Activated CD4-positive, alpha-beta T cell treated with anti-CD3 and anti-CD28 coated beads for 24 hours (primary cell): Measurements from ENCODE around the gene VPS13D.

ENCODE experiments used
- DNase-seq, 2 donors: peaks; one replicate each; pipeline ENCODE4 v3.0.0-alpha.2; 2020; ENCODE audit warnings: low read depth in 2 of 2

Gene VPS13D

DNA sequence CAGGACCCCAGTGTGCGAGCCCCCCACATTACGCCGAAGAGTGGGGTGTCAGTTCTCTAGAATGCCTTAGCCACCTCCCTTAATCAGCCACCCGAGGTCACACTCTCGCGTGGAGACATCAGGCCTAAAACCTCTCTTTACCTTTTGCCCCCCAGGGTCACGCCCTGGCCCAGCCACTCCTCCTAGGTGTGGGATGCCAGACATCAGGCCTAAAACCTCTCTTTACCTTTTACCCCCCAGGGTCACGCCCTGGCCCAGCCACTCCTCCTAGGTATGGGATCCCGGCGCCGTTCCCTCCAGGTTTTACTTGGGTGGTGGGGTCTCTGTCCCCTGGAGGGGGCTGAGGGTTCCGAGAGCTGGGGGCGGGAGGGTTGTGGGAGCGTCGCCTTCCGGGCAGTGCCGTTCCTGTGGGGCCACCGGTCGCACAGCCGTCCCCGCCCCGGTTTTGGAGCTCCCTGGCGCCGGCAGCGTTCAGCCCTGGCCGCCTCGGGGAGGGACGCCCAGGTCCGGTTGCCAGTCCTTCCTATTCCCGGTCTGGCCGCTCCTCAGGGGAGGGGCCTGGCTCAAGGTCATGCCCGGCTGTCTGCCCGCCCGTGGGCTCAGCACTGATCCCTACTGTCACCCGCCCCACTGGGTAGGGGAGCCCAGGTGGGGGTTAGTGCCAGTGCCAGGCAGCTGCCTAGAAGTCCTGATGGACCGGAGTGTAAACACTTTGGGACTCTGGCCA is 882 bp downstream of the VPS13D start:
- DNase-seq: no peak

DNA sequence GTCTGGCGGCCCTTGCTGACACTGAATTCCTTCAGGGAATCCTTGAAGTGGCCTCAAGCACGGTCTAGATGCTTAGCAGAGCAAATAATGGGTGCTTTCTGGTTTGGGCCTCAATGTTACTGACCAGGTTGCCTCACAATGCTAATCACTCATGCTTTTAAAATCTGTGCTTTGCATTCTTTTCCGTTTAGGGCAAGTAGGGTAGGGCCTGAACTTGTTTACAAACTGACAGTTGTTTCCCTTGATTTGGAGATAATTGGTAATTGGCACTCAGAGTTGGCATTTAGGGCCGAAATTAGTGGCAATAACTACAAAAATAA is 1.4 kb downstream of the VPS13D start:
- DNase-seq: no peak

DNA sequence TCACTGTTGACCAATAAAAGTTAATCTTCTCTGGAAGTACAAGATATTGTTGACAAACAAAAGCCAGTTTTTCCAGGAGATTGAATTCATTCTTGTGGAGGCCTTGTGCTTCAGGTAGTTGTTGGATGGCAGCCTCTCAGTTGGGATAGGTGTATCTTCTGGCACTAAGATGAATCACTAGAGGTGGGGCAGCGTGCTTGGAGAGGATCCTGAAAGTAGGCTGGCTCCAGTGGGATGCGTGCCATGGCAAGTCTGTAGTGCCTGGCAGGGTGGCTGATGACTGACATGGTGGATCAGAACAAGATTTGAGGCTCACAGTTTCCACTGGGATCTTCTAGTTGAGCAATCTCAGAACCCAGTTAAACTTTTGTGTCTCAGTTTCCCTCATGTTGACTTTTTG is 2.4 kb downstream of the VPS13D start:
- no peak for DNase-seq

DNA sequence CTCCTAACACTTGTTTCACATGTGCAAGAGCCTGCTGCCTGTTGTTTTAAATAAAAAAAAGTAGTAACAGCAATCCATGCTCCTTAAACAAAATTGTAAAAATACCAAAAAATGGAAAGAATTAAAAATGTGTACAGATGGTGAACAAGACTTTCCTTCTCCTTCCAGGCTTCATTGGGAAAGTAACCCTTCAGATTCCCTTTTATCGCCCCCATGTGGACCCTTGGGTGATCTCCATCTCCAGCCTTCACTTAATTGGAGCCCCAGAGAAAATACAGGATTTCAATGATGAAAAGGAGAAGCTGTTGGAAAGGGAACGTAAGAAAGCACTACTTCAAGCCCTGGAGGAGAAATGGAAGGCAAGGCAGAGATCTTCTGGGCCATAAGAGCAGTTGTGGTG is 14.2 kb downstream of the VPS13D start:
- no peak for DNase-seq

DNA sequence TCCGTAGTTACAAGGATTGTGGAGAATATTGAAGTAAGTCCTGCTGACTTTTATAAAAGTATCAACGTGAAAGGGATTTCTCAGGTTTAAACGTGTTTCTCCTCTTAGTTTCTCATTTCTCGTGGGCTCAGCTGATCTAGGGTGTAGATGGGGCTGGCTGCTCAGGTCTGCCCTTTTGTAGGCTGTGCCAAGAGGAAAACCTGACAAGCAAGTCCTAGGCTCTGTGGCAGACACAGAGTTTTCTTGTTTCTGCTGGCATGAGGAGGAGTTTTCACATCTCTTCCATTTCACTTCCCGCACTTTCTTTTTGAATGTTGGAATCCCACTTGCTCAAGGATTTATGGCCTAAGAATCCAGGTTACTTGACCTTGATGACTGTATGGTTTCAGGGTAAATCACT is 14.8 kb downstream of the VPS13D start:
- DNase-seq: no peak

DNA sequence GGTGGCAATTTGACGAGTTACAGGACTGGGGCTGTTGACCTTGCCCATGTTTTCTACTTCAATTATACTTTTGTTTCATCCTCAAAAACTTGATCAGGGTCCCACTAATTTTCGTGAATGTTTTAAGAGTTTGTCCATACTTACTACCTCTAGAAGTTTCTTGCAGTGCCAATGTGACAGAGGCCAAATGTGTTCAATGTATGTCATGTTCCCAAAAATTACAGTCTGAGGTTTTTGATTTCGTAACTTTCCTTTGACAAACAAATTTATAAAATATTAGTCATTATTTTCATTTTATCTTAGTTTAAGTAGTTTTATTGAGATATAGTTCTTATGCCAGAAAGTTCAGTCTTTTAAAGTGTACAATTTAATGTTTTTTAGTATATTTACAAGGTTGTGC is 15.3 kb downstream of the VPS13D start:
- no peak for DNase-seq

DNA sequence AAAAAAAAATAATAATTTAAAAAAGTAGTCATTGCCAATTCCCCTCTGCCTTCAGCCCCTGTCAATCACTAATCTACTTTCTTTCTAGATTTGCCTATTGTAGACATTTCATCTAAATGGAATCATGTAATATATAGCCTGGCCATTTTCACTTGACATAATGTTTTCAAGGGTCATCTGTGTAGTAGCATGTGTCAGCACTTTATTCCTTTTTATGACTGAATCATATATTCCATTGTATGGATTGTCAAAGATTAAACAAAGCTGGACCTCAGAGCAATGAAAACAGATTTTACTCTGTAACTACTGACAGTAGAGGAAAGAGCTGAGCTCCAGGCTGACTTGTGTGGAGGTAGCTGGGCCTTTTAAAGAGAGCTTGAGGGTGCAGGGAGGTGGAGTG is 15.9 kb downstream of the VPS13D start:
- no peak for DNase-seq

DNA sequence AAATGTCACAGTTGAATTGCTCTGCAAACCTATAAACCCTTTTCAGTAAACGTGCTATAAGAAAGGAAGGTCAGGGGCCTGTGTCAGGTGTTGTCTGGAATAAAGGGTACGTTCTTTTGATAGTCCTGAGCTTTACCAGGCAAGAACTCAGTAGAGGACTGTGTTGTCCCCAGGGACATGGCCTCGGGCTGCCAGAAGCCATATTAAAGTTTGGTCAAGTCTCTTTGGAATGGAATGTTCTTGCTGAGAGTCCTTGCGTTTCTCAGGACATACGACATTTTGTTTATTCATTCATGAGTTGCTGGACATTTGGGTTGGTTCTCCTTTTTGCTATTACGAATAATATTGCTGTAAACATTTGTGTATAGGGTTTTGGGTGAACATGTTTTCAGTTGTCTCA is 16.8 kb downstream of the VPS13D start:
- DNase-seq: no peak

DNA sequence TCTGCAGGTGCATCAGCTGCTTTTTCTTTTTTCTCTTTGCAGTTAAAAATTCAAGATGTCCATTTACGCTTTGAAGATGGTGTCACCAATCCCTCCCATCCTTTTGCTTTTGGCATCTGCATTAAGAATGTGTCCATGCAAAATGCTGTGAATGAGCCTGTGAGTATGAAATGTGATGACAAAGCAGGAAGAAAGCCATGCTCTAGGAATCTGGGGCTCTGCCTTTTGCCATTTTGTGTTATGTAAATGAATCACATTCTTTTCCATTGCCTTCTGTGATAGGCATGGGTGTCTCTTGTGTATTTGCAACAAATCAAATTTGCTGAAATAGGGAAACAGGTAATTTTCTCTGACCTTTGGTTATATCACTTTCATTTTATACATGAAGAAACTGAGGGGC is 19.4 kb downstream of the VPS13D start:
- DNase-seq: no peak

DNA sequence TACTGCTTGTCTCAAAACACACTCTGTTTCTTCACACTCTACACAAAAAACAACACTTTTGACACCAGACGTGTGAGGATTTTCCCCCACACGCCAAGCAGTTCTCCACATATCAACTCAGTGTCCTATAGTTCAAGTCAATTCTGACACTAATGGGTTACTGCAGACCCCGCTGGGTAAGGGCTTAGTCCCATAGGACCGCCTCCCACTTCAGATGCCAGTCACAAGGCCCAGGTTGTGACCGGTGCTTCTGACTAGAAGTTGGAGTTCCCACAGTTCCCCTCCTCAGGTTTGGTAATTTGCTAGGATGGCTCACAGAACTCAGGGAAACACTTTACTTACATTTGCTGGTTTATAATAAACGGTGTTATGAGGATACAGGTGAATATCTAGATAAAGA is 19.9 kb downstream of the VPS13D start:
- no peak for DNase-seq

DNA sequence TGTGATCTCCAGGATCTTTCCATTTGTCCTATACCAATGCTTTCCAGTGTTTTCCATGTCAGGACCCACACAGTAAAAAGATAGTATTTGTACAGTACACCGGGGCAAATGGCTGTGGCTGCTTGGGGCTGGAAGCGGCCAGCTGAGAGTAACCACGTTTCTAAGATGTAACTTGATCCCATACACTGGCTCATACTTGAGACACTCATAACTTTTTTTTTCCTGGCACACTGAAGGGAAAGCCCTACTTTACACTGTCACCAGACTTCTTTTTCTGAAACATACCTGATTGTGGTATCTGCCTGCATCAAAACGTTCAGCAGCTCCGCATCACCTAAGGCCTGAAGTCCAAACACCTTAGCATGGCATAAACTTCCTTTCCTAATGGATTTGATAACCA is 21.6 kb downstream of the VPS13D start:
- DNase-seq: no peak

DNA sequence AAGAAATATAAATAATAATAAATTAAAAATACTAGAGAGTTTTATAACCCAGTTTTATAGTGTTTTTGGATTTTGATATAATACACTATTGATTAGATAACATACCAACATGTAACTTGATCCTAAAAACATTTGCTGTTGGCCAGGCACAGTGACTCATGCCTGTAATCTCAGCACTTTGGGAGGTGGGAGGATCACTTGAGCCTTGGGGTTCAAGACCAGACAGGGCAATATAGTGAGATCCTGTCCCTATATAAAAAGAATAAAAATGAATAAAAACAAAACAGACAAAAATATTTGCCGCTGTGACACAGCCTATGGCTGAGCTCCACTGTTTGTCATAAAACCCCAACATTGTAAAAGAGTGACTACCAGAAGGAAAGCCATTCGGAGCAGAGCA is 26.1 kb downstream of the VPS13D start:
- DNase-seq: no peak

DNA sequence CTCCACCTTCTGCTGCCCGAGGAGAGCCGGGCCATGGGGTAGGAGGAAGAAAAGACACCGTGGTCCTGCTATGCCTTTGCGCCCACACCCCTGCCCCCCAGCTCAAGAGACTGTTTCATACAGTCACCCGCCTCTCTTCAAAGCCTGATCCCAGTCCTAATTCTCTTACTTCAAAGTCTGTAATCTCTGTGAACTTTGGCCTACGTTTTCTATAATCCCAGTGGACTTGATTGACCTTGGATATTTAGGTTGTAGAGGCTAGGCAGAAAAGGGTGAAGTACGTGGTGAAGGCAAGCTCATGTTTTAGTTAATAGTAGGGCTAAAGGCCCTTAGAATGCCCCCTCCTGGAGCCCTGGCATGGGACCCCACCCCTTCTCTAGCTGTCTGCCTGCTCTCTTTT is 28.4 kb downstream of the VPS13D start:
- no peak for DNase-seq

DNA sequence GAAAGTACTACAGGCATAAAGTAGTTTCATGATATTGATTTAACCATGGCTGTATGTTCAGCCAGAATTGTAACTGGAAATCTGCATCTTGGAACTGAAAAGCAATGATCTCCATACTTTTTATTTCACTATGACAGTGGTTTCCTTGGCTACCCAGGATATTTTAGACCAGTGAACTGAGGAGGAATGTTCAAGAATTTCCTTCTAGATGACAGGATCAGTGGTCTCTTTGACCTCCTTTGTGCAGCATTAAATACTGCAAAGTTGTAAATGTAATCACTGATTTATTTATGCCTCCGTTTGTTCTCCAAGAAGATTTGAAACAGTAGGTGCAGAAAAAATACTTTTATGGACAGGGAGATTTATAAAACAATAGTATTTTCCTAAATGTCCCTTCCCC is 39.5 kb downstream of the VPS13D start:
- no peak for DNase-seq

DNA sequence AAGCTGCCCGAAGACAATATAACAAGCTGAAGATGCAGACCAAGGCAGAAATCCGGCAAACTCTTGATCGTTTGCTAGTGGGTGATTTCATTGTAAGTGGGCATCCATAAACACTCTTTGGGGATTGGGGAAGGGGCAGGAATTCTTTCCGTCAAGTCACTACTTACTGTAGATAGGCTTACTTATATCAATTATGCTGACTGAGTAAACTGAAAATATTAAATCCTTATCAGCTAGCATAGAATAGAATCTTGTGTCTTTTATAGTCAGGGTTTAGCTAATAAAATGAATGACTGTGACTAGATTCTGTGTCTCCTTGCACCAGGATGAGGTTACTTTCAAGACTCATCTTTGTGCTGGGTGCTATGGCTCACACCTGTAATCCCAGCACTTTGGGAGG is 41.2 kb downstream of the VPS13D start:
- DNase-seq: no peak

DNA sequence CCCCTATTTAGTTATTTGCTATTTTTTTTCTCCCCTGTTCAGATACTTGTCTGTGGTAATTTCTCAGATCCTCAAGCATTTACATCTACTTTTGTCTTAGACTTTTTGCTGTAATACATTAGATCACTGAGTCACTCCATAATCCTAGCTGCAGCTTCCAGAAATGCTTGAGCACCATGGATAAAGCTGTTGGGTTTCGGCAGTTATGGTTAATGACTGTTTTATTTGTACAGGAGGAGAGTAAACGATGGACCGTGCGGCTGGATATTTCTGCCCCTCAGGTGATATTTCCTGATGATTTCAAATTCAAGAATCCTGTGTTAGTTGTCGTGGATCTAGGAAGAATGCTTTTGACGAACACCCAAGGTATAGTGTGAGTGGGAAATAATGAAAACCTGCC is 42.9 kb downstream of the VPS13D start:
- DNase-seq: no peak

DNA sequence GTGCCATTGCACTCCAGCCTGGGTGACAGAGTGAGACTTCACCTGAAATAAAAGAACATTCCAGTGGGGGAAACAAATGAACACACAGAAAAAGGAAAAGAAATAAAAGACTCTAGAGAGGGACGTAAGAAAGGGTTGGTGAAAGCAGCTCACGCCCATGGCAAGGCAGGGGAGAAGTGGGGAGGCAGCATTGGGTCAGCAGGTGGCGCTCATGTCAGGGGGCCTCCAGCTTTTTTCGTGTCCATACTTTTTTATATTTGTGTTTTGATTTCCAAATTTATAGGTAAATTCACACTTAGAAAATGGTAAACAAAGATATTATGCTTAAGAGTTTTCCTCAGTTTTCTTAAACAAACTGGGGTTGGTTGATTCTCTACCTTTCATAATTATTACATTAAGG is 45.5 kb downstream of the VPS13D start:
- DNase-seq: peak; percentile 17 to 18

DNA sequence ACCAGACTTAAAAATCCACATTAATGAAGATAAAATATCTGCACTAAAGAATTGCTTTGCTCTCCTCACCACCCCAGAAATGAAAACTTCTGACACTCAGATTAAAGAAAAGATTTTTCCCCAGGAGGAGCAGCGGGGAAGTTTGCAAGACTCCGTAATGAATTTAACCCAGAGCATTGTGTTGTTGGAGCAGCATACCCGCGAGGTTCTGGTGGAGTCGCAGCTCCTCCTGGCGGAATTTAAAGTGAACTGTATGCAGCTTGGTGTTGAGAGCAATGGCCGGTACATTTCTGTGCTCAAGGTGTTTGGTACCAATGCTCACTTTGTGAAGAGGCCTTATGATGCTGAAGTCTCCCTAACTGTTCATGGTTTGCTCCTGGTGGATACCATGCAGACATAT is 46.4 kb downstream of the VPS13D start:
- no peak for DNase-seq

DNA sequence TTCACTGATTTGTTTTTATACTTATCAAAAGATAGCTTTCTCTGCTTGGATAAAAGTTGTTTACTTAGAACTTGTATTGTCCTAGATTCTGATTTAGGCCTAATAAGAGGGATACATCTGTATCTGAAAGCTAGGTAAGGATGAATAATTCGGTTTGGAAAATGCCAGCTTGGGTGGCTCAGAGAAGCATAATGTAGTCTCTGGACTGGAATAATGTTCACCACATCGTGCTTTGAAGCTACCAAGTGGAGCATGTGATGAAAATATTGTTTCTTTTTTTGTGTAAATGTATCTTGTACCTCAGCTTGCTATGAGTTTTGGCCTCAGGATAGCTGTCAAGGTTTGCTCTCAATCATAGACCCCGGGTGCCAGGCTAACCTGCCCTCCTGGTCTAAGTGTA is 49.2 kb downstream of the VPS13D start:
- DNase-seq: no peak

DNA sequence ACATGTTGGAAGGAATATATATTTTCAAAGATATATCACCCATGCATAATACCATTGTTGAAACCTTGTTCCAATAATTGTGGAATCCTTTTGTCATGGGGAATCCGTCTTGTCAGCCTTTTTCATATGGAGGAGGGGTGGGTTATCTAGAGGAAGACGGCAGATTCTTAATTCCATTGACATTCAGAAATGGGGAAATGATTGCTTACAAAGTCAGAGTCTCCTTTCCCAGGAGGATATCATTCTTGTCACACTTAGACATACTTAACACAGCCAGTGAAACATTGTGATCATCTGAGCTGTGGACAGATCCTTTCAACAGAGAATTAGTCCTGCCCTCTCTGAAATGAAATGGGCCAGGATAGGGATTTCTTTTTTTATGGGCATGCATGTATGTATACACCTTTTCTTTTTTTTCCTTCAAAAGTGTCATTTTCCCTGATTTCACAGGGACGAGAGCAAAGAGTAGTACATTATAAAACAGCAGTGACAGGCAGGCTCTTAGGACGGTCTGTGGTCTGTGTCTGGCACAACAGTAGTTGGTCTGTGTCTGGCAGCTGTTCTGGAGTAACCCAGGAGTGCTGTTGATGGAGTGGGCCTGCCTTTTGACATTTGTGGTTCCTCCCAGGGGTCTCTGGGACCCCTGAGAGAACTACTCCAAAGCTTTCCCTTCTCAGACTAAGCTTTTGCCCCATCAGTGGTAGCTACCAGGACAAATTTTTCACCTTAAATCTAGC is 50.1 kb downstream of the VPS13D start:
- no peak for DNase-seq

DNA sequence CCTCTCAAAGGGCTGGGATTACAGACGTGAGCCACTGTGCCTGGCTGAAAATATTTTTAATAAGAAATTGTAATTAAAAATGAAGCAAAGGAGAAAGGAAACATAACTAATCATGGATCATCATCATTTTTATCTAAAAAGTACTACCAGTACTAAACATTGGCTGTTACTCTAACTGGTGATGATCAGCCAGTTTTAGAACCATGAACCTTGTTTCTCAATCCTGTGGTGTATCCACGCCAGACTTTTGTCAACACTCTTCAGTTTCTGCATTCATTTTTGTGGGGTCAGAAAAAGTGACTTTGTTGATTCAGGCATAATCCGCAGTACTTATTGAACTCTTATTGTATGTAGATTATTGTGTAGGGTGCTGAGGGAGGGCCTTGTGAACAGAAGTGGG is 52.3 kb downstream of the VPS13D start:
- no peak for DNase-seq

DNA sequence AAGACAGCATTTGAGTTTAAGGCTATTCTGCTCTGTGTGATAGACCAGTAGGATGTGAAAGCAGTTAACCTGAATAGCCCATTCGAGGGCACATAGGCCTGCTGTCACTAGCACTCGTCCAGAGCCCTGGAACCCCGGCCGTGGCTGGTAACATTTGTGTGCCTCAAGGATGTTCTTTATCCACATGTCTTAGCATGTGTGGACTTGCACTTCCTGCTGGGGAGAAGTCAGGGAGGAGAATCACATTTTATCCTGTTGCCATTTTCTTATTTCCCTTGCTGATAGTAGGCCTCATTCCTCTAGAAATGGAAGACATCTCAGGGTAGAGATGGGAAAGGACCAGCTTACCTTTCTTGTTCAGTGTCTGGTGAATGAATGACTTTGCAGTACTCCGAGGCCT is 54.7 kb downstream of the VPS13D start:
- DNase-seq: no peak

DNA sequence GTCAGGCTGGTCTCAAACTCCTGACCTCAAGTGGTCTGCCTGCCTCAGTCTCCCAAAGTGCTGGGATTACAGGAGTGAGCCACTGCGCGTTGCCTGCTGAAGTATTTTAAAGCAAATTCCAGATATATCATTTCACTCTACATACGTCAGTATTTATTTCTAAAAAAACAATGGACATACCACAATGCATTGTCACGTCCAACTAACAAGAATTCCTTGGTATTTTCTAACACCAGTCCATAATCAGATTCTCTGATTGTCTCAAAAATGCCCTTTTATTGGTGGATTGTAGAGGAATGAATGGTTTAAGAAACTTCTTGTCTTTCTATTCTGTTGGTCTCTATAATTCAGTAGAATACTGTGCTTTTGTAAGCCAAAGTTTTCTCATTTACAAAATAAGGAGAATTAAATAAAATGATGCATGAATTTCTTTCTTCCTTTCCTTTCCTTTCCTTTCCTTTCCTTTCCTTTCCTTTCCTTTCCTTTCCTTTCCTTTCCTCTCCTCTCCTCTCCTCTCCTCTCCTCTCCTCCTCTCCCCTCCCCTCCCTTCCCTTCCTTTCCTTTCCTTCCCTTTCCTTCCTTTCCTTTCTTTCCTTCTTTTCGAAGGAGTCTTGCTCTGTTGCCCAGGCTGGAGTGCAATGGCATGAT is 55.8 kb downstream of the VPS13D start:
- DNase-seq: no peak
